ENCODE data around the gene POM121.
"Not testable (repeated sequence)": the region's sequence is repeated elsewhere in the genome, so short reads cannot be mapped to it uniquely, and the experiment has no call there.

DNA sequence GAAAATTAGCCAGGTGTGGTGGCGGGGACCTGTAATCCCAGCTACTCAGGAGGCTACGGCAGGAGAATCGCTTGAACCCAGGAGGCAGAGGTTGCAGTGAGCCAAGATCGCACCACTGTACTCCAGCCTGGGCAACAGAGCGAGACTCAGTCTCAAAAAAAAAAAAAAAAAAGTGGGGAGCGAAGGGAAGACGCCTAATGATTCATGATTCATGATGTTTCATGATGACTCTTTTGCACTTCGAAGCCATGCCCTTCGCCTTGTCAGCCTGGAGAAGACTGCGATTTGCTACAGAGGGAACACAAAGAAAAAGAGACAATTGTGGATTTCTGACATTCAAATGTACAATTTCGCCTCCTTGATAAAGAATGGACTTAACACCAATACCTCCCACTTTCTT, 57.2 kb downstream of the POM121 start:
- TF ChIP-seq, protein P1, sequence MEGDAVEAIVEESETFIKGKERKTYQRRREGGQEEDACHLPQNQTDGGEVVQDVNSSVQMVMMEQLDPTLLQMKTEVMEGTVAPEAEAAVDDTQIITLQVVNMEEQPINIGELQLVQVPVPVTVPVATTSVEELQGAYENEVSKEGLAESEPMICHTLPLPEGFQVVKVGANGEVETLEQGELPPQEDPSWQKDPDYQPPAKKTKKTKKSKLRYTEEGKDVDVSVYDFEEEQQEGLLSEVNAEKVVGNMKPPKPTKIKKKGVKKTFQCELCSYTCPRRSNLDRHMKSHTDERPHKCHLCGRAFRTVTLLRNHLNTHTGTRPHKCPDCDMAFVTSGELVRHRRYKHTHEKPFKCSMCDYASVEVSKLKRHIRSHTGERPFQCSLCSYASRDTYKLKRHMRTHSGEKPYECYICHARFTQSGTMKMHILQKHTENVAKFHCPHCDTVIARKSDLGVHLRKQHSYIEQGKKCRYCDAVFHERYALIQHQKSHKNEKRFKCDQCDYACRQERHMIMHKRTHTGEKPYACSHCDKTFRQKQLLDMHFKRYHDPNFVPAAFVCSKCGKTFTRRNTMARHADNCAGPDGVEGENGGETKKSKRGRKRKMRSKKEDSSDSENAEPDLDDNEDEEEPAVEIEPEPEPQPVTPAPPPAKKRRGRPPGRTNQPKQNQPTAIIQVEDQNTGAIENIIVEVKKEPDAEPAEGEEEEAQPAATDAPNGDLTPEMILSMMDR (IDR thresholded peaks at IDR 0.05), result not testable (repeated sequence)
- TF ChIP-seq POLR2A (IDR thresholded peaks at IDR 0.05), result not testable (repeated sequence)

Data from heart left ventricle (tissue), 13 donors.